RCC 7860 (cell line): Measurements from ENCODE around the gene DHX16.
"Not testable (repeated sequence)": the region's sequence is repeated elsewhere in the genome, so short reads cannot be mapped to it uniquely, and the experiment has no call there.

Experiments used
- DNase-seq: peaks from one replicate; pipeline ENCODE4 v3.0.0-alpha.2; 2015; ENCODE audit warnings: low spot score
- FAIRE-seq: peaks from 2 replicates; lab custom pipeline; 2012; peaks lifted over from hg19 to GRCh38; lab: Jason Lieb, UNC

DHX16 gene

GRCh38 chr6:30672445-30673253 is at the start of gene DHX16:
TSS of gene DHX16 (minus strand) at chr6:30673006. CDS start at chr6:30672841, 165 bp downstream.
- DNase-seq (peak; percentile 92), FAIRE-seq (peak; percentile 85)

- not testable (repeated sequence) for FAIRE-seq, DNase-seq
Measured at GRCh38 chr6:30722025-30722279, 49.1 kb upstream of the DHX16 start.

- FAIRE-seq = no peak
- peak; percentile 70 for DNase-seq
Measured at GRCh38 chr6:30721198-30722024, 48.6 kb upstream of the DHX16 start.

GRCh38 chr6:30720738-30721197 is 48.0 kb upstream of the DHX16 start:
- DNase-seq (peak; percentile 43), FAIRE-seq (no peak)

- peak; percentile 93 for DNase-seq
- peak; percentile 51 for FAIRE-seq
Measured at GRCh38 chr6:30719791-30720737, 47.3 kb upstream of the DHX16 start, which contains the start of gene TUBB. TSS of gene TUBB (plus strand) at chr6:30720352. CDS start at chr6:30720507, 155 bp downstream.

- no peak for FAIRE-seq
- DNase-seq = no peak
Measured at GRCh38 chr6:30719356-30719755, 46.5 kb upstream of the DHX16 start.

- not testable (repeated sequence) for DNase-seq, FAIRE-seq
Measured at GRCh38 chr6:30717845-30718720, 45.3 kb upstream of the DHX16 start.

GRCh38 chr6:30717129-30717844 is 44.5 kb upstream of the DHX16 start, which contains the start of gene MDC1:
TSS of gene MDC1 (minus strand) at chr6:30717281. CDS start at chr6:30715175, 2,106 bp downstream.
- DNase-seq (peak; percentile 100), FAIRE-seq (peak; percentile 92)

GRCh38 chr6:30716879-30717128 is 44.0 kb upstream of the DHX16 start:
- DNase-seq = no peak
- no peak for FAIRE-seq

- DNase-seq (no peak), FAIRE-seq (no peak)
Measured at GRCh38 chr6:30714263-30714662, 41.5 kb upstream of the DHX16 start.

- DNase-seq (no peak), FAIRE-seq (no peak)
Measured at GRCh38 chr6:30712441-30712945, 39.7 kb upstream of the DHX16 start.

- DNase-seq (no peak), FAIRE-seq (no peak)
Measured at GRCh38 chr6:30711758-30712380, 39.1 kb upstream of the DHX16 start.

- FAIRE-seq = peak; percentile 79
- no peak for DNase-seq
Measured at GRCh38 chr6:30709101-30709868, 36.5 kb upstream of the DHX16 start.

GRCh38 chr6:30707281-30707850 is 34.6 kb upstream of the DHX16 start:
- FAIRE-seq (no peak), DNase-seq (no peak)

GRCh38 chr6:30705620-30706019 is 32.8 kb upstream of the DHX16 start:
- DNase-seq = no peak
- no peak for FAIRE-seq

- no peak for DNase-seq
- FAIRE-seq = no peak
Measured at GRCh38 chr6:30703821-30704220, 31.0 kb upstream of the DHX16 start.

GRCh38 chr6:30703011-30703410 is 30.2 kb upstream of the DHX16 start:
- DNase-seq = no peak
- no peak for FAIRE-seq

GRCh38 chr6:30700340-30700739 is 27.5 kb upstream of the DHX16 start:
- DNase-seq = no peak

More at GRCh38 chr6:30700340-30700739, 27.5 kb upstream of the DHX16 start:
- no peak for FAIRE-seq
